Tibial nerve (tissue), 4 donors: Measurements from ENCODE around the gene PLCG1.

Experiments used
- EP300 ChIP-seq, 2 donors: sonication (generic); formaldehyde crosslinking; IDR thresholded peaks; one replicate each; pipeline ENCODE4 v1.6.1; 2017; ENCODE audit warnings: antibody characterized with exemption in 2 of 2, mild to moderate bottlenecking in 1 of 2
- POLR2A ChIP-seq, 2 donors: fragments of 450-650 bp; IDR thresholded peaks; one replicate each; pipeline ENCODE4 v1.6.1; 2017; ENCODE audit warnings: antibody characterized with exemption in 2 of 2, mild to moderate bottlenecking in 2 of 2, moderate library complexity in 2 of 2
- TF ChIP-seq, protein P1 (sequence below), 5 experiments: fragments of 200-600 bp in 3 of 5; fragments of 450-650 bp in 2 of 5; sonication (generic) in 3 of 5; IDR thresholded peaks; one replicate each; pipeline ENCODE4 v1.5.1; 2016 to 2019; ENCODE audit warnings: antibody characterized with exemption in 5 of 5, mild to moderate bottlenecking in 3 of 5, moderate library complexity in 2 of 5

GRCh38 chr20:41142245-41142644 lies 4.9 kb downstream of the PLCG1 start:
- TF ChIP-seq, protein P1, sequence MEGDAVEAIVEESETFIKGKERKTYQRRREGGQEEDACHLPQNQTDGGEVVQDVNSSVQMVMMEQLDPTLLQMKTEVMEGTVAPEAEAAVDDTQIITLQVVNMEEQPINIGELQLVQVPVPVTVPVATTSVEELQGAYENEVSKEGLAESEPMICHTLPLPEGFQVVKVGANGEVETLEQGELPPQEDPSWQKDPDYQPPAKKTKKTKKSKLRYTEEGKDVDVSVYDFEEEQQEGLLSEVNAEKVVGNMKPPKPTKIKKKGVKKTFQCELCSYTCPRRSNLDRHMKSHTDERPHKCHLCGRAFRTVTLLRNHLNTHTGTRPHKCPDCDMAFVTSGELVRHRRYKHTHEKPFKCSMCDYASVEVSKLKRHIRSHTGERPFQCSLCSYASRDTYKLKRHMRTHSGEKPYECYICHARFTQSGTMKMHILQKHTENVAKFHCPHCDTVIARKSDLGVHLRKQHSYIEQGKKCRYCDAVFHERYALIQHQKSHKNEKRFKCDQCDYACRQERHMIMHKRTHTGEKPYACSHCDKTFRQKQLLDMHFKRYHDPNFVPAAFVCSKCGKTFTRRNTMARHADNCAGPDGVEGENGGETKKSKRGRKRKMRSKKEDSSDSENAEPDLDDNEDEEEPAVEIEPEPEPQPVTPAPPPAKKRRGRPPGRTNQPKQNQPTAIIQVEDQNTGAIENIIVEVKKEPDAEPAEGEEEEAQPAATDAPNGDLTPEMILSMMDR (IDR thresholded peaks at IDR 0.05) = no peak
- TF ChIP-seq POLR2A (IDR thresholded peaks at IDR 0.05) (no peak), EP300 (IDR thresholded peaks at IDR 0.05) (no peak)
